GM11168 (cell line): ENCODE measurements around the gene NXNL1.
"Not testable (repeated sequence)": the region's sequence is repeated elsewhere in the genome, so short reads cannot be mapped to it uniquely, and the experiment has no call there.

Source experiments
- in situ Hi-C: fragments of 300-500 bp; cut with MboI; formaldehyde crosslinking; loops from one replicate; pipeline ENCODE4 v1.12.0; 2022; ENCODE audit warnings: low sequenced_read_pairs; ENCODE audit not compliant: unreplicated experiment

Gene NXNL1, protein sequence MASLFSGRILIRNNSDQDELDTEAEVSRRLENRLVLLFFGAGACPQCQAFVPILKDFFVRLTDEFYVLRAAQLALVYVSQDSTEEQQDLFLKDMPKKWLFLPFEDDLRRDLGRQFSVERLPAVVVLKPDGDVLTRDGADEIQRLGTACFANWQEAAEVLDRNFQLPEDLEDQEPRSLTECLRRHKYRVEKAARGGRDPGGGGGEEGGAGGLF

DNA sequence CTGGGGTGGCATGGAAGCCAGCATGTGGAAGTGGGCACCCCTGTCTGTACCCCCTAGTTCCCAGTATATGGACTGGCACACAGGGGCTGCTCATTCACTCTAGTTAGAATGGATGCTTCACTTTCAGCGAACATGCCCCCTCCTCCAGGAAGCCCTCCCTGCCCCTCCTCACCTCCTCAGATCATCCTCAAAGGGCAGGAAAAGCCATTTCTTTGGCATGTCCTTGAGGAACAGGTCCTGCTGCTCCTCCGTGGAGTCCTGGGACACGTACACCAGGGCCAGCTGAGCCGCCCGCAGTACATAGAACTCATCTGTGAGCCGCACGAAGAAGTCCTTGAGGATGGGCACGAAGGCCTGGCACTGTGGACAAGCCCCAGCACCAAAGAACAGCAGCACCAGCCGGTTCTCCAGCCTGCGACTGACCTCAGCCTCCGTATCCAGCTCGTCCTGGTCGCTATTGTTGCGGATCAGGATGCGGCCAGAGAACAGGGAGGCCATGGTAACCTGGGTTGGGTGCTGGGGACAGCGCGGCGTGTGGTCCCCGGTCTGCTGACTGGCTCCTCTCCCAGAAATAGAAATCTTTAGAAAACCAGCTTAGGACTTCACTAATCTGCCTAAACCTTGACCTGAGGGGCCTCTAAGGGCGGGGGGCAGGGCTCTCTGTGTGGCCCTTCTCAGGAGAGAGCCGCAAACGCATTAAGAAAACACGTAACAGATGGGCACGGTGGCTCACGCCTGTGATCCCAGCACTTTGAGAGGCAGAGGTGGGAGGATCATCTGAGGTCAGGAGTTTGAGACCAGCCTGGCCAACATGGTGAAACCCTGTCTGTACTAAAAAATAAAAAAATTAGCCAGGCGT lies at the start of gene NXNL1:
NXNL1 (minus strand) TSS at position 555 of the 859 bp plus-strand sequence; CDS start at position 498, 57 bp downstream.
- in situ Hi-C loops = no loop called here

- in situ Hi-C loops = not testable (repeated sequence)
These were observed 47.8 kb upstream of the NXNL1 start for GRCh38 chr19:17508558-17508933.

GRCh38 chr19:17506745-17507144 lies 46.0 kb upstream of the NXNL1 start:
- in situ Hi-C loops = no loop called here

DNA sequence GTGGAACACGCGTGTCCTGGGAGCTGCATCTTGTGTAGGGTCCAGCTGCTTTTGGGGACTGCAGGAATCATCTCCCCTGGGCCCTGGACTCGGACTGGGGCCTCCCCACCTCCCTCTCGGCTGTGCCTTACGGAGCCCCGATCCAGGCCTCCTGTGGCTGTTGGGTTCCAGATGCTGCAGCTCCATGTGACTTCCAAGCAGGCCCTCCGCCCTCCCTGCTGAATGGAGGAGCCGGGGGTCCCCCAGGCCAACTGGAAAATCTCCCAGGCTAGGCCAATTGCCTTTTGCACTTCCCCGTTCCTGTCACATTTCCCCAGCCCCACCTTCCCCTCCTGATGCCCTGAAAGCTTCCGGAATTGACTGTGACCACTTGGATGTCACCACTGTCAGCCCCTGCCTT lies 44.5 kb upstream of the NXNL1 start:
- in situ Hi-C loops = no loop called here

DNA sequence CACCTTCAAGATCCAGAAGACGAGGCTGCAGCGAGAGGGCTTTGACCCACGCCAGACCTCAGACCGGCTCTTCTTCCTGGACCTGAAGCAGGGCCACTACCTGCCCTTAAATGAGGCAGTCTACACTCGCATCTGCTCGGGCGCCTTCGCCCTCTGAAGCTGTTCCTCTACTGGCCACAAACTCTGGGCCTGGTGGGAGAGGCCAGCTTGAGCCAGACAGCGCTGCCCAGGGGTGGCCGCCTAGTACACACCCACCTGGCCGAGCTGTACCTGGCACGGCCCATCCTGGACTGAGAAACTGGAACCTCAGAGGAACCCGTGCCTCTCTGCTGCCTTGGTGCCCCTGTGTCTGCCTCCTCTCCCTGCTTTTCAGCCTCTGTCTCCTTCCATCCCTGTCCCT lies 43.7 kb upstream of the NXNL1 start:
- in situ Hi-C loops = no loop called here

DNA sequence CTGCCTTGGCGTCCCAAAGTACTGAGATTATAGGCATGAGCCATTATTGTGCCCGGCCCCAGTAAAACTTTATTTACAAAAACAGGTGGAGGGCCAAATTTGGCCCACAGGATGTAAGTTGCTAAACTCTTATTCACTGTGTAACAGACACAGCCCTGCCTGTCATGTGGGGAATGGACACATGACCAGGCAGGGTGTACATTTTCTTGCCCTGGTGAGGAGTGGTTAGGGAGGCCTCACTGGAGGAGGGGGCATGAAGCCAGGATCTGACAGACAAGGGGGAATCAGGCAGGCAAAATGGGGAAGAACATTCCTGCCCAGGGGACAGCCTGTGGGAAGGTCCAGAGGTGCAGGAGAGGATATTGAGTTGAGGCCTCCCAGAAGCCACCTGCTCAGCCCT lies 43.3 kb upstream of the NXNL1 start:
- in situ Hi-C loops = no loop called here

DNA sequence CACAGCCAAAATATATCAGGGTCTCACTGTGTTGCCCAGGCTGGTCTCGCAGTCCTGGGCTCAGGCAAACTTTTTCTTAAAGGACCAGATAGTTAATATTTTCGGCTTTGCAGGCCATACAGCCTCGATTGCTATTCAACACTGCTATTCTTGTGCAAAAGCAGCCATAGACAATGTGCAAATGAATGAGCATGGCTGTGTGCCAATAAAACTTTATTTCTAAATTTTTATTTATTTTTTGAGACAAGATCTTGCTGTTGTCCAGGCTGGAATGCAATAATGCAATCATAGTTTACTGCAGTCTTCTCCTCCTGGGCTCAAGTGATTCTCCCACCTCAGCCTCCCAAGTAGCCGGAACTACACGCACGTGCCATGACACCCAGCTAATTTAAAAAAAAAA lies 42.5 kb upstream of the NXNL1 start:
- in situ Hi-C loops = no loop called here

GRCh38 chr19:17500447-17501198 lies 39.9 kb upstream of the NXNL1 start:
- in situ Hi-C loops = no loop called here

- in situ Hi-C loops = no loop called here
These were observed 39.1 kb upstream of the NXNL1 start for GRCh38 chr19:17499648-17500446.

- in situ Hi-C loops = not testable (repeated sequence)
These were observed 38.3 kb upstream of the NXNL1 start for GRCh38 chr19:17499025-17499424.

DNA sequence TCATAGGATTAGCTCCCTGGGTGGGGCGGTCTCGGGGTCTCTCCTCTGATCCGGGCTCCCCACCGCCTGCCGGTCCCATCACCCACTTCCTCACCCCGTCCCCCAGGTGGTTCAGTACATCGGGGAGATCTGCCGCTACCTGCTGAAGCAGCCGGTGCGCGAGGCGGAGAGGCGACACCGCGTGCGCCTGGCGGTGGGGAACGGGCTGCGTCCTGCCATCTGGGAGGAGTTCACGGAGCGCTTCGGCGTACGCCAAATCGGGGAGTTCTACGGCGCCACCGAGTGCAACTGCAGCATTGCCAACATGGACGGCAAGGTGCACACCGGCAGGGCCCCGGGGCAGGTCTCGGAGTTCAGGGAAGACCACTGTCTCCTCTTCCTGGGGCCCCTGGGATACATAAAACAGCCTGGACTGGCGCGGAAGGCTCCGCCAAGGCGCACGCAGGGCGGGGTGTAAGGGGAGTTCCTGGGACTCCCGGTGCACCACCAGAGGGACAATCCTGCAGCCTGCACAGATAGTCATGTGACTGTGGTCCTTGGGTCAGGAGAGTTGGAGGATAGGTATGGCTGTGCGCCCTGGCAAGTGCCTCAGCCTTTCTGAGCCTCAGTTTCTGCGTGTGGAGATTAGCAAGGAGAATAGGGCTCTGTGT lies 36.5 kb upstream of the NXNL1 start:
- in situ Hi-C loops = no loop called here

- in situ Hi-C loops = no loop called here
These were observed 35.7 kb upstream of the NXNL1 start for GRCh38 chr19:17496337-17496997.

DNA sequence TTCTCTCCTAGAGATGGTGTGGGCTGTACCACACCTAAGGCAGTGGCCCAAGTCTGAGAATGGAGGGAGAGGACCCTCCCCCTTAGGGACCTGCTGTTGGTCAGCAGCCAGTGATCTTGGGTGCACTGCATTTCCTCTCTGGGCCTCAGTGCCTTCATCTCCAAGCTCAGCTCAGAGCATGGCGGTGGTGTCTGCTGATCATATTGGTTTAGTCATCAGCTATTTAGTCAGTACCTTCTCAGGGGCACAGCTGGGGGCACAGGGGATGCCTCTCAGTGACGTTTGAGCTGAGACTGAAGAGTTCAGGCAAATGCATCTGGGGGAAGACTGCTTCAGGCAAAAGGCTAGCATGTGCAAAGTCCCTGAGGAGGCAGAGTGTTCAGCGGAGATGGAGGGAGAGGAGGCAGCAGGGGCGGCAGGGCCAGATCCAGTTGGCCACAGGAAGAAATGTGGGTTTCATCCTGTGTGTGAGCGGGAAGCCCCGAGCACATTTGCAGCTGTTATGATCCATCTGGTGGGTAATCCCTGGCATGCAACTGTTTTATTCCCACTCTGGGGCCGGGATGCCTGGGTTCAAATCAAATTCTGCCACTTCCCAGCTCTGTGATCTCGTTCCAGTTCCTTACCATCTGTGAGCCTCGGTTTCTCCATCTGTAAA lies 35.0 kb upstream of the NXNL1 start:
- in situ Hi-C loops = no loop called here

DNA sequence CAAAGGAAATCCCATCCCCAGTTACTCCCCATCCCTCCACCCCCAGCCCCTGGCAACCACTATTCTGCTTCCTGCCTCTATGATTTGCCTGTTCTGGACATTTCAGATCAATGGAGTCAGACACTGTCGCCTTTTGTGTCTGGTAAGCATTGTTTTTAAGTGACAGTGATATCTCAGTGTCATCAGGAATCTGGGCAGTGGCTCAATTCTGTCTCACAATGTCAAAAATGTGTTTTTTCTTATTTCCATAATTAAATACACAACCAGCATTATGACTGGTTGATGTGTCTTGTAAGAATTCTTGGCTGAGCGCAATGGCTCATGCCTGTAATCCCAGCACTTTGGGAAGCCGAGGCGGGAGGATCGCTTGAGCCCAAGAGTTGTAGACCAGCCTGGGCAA lies 30.6 kb upstream of the NXNL1 start:
- in situ Hi-C loops = no loop called here

DNA sequence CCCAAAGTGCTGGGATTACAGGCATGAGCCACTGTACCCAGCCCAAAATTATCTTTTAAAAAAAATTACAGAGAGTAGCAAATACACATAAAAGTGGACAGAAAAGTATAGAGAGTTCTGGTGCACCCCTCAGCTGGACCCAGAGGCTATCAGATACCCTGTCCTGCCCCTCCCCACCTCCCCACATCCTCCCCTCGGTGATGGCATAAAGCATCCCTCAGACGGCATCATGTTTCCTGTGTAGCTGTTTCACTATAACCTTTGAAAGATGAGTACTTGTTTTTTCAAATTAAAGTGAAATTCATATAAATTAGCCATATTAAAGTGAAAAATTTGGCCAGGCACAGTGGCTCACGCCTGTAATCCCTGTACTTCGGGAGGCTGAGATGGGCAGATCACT lies 29.7 kb upstream of the NXNL1 start:
- in situ Hi-C loops = no loop called here

DNA sequence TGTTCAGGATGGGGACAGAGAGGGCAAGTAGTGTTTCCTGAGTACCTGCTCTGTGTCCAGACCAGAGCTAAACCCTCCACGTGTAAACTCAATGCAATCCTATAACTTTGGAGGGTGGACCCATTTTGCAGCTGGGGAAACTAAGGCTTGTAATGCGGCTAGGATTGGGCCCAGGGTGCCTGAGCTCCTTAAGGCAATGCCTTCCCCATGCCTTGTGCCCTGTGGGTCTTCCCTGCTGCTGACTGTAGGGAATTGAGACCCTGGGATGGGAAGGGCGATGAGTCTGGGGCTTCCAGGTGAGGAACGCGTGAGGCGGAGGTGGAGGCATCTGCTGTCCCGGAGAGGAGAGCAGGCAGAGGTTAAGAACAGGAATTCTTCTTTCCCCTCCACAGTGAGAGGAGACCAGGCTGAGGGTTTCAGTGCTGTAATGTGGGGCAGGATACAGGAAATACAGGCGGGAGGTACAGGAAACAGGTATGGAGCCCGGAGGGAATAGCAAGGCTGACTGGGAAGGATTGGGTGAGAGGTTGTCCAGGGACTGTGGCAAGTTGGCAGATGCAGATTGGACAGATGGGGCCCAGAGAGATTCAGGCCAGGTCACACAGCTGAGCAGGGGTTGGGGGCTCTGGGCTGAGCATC lies 28.8 kb upstream of the NXNL1 start:
- in situ Hi-C loops = no loop called here

DNA sequence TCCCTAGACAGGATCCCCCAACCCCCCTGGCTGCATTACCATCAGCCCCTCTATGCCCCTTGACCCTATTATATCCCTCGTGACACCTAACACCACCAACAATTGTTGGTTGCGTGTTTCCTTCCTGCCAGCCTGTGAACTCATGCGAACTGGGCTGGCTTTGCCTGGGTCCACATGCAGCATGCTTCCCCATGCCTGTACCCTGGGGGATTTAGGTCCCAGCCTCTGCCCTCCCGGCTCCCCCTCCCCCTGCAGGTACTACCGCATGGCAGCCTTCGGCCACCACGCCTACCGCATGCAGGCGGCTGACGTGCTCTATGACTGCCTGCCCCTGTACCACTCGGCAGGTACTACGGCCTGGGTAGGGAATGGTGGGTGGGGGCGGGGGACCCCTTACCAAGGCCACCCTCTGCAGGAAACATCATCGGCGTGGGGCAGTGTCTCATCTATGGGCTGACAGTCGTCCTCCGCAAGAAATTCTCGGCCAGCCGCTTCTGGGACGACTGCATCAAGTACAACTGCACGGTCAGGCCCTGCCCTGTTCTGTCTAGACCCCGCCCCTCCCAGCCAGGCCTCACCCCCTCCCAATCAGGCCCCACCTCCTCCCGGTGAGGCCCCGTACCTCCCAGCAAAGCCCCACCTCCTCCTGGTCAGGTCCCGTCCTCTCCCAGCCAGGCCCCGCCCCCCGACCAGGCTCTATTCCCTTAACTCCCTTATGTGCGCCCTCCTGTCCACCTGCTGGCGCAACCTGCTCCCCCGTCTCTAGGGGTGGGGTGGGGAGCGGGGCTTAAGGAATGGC lies 28.1 kb upstream of the NXNL1 start:
- in situ Hi-C loops = no loop called here
